ENCODE data around the gene SLC8A1. TPM values are rescaled to one million over a fixed set of nuclear protein-coding genes. Genes with fewer than 3 reads are reported as not detected.

The SLC8A1 gene
- total RNA-seq, 1 experiment from 2014 or later, result 0.43 TPM

GRCh38 chr2:40127890-40128557, 323.9 kb downstream of the SLC8A1 start:
- ChIA-PET CTCF (no interaction called here), POLR2A (no interaction called here)
- no peaks in the 10 kb centered on the region for H3K36me3 Mint-ChIP-seq (ENCODE audit: insufficient read depth, unreplicated experiment)
- no peaks in the 10 kb centered on the region for H3K4me1 Mint-ChIP-seq (ENCODE audit: low read depth, unreplicated experiment)
- Histone ChIP-seq H3K4me3 (ENCODE audit: low read depth, low read length) (no peak overlapping the region), H3K36me3 (ENCODE audit: control insufficient read depth, insufficient read depth, low read length) (no peaks in the 10 kb centered on the region), H3K9me3 (no peaks in the 10 kb centered on the region), H3K27me3 (replicated peaks; ENCODE audit: control insufficient read depth, insufficient read depth, low read length) (no peaks in the 10 kb centered on the region), H3K4me1 (no peaks in the 10 kb centered on the region)
- peaks cover 4% of the 10 kb centered on the region for H3K27me3 Mint-ChIP-seq (ENCODE audit: insufficient read depth, unreplicated experiment)
- H3K9me3 Mint-ChIP-seq (ENCODE audit: unreplicated experiment), result no peaks in the 10 kb centered on the region
- no peak overlapping the region for H3K4me3 Mint-ChIP-seq (ENCODE audit: unreplicated experiment)
- no peak for DNase-seq
- BruUV-seq (replicated peaks), result no TSS peak
- no peak overlapping the region for H3K27ac Mint-ChIP-seq (ENCODE audit: unreplicated experiment)
- intact Hi-C loops (cut with micrococcal nuclease; ENCODE audit: unreplicated experiment), result no loop called here
- no peak for TF ChIP-seq CTCF (IDR thresholded peaks at IDR 0.05; ENCODE audit: insufficient read depth in 1 of 2, low read depth in 1 of 2, low read length in 1 of 2, severe bottlenecking in 1 of 2, unreplicated experiment in 1 of 2)

GRCh38 chr2:40127146-40127545, 324.7 kb downstream of the SLC8A1 start:
- no peak for DNase-seq
- Histone ChIP-seq H3K4me3 (ENCODE audit: low read depth, low read length) (no peak overlapping the region), H3K36me3 (ENCODE audit: control insufficient read depth, insufficient read depth, low read length) (no peaks in the 10 kb centered on the region), H3K9me3 (no peaks in the 10 kb centered on the region), H3K4me1 (no peaks in the 10 kb centered on the region), H3K27me3 (replicated peaks; ENCODE audit: control insufficient read depth, insufficient read depth, low read length) (no peaks in the 10 kb centered on the region)
- BruUV-seq (replicated peaks), result no TSS peak
- Mint-ChIP-seq H3K4me3 (ENCODE audit: unreplicated experiment) (no peak overlapping the region), H3K9me3 (ENCODE audit: unreplicated experiment) (no peaks in the 10 kb centered on the region), H3K4me1 (ENCODE audit: low read depth, unreplicated experiment) (no peaks in the 10 kb centered on the region), H3K36me3 (ENCODE audit: insufficient read depth, unreplicated experiment) (no peaks in the 10 kb centered on the region), H3K27me3 (ENCODE audit: insufficient read depth, unreplicated experiment) (peaks cover 8% of the 10 kb centered on the region), H3K27ac (ENCODE audit: unreplicated experiment) (no peak overlapping the region)
- ChIA-PET POLR2A (no interaction called here), CTCF (no interaction called here)
- intact Hi-C loops (cut with micrococcal nuclease; ENCODE audit: unreplicated experiment), result no loop called here
- TF ChIP-seq CTCF (IDR thresholded peaks at IDR 0.05; ENCODE audit: insufficient read depth in 1 of 2, low read depth in 1 of 2, low read length in 1 of 2, severe bottlenecking in 1 of 2, unreplicated experiment in 1 of 2), result no peak

- TF ChIP-seq CTCF (IDR thresholded peaks at IDR 0.05; ENCODE audit: insufficient read depth in 1 of 2, low read depth in 1 of 2, low read length in 1 of 2, severe bottlenecking in 1 of 2, unreplicated experiment in 1 of 2), result no peak
- ChIA-PET CTCF (no interaction called here), POLR2A (no interaction called here)
- Mint-ChIP-seq H3K27me3 (ENCODE audit: insufficient read depth, unreplicated experiment) (peaks cover 11% of the 10 kb centered on the region), H3K4me3 (ENCODE audit: unreplicated experiment) (no peak overlapping the region), H3K9me3 (ENCODE audit: unreplicated experiment) (no peaks in the 10 kb centered on the region), H3K27ac (ENCODE audit: unreplicated experiment) (no peak overlapping the region), H3K36me3 (ENCODE audit: insufficient read depth, unreplicated experiment) (no peaks in the 10 kb centered on the region), H3K4me1 (ENCODE audit: low read depth, unreplicated experiment) (no peaks in the 10 kb centered on the region)
- BruUV-seq (replicated peaks), result no TSS peak
- H3K9me3 ChIP-seq, result no peaks in the 10 kb centered on the region
- intact Hi-C loops (cut with micrococcal nuclease; ENCODE audit: unreplicated experiment), result no loop called here
- DNase-seq, result no peak
- no peaks in the 10 kb centered on the region for H3K36me3 ChIP-seq (ENCODE audit: control insufficient read depth, insufficient read depth, low read length)
- H3K4me1 ChIP-seq, result no peaks in the 10 kb centered on the region
- H3K4me3 ChIP-seq (ENCODE audit: low read depth, low read length), result no peak overlapping the region
- H3K27me3 ChIP-seq (replicated peaks; ENCODE audit: control insufficient read depth, insufficient read depth, low read length), result no peaks in the 10 kb centered on the region
These were observed 325.9 kb downstream of the SLC8A1 start for GRCh38 chr2:40126006-40126405.

All from Caco-2 (cell line).